ENCODE data around the gene JKAMP.

The JKAMP gene

GRCh38 chr14:59541731-59542130 lies 57.4 kb downstream of the JKAMP start:
- no peak for DNase-seq (ENCODE audit: low read depth)

- no peak for DNase-seq (ENCODE audit: low read depth)
These were observed 59.6 kb downstream of the JKAMP start for GRCh38 chr14:59543873-59544272.

- DNase-seq (ENCODE audit: low read depth): no peak
These were observed 63.0 kb downstream of the JKAMP start for GRCh38 chr14:59547310-59547709.
